Fibroblast of mammary gland (primary cell): ENCODE measurements around the gene OR10G8.

Source experiments
- DNase-seq: peaks from one replicate; pipeline ENCODE4 v3.0.0-alpha.2; 2010; ENCODE audit warnings: low read depth
- H3K4me3 ChIP-seq: 2 replicates; pipeline ENCODE4 v1.5.1; 2011; ENCODE audit warnings: low read depth, mild to moderate bottlenecking, low read length, moderate library complexity; ENCODE audit not compliant: control insufficient read depth
- TF ChIP-seq, protein P1 (sequence below): conservative IDR thresholded peaks from 2 replicates; pipeline ENCODE4 v1.5.1; 2011; ENCODE audit warnings: low read depth, low read length, inconsistent platforms; ENCODE audit not compliant: control insufficient read depth, insufficient read depth

The OR10G8 gene

GRCh38 chr11:124069429-124070401 is 43.1 kb downstream of the OR10G8 start:
- peak; percentile 62 for DNase-seq
- peak overlapping the region; percentile 35 for H3K4me3 ChIP-seq

DNA sequence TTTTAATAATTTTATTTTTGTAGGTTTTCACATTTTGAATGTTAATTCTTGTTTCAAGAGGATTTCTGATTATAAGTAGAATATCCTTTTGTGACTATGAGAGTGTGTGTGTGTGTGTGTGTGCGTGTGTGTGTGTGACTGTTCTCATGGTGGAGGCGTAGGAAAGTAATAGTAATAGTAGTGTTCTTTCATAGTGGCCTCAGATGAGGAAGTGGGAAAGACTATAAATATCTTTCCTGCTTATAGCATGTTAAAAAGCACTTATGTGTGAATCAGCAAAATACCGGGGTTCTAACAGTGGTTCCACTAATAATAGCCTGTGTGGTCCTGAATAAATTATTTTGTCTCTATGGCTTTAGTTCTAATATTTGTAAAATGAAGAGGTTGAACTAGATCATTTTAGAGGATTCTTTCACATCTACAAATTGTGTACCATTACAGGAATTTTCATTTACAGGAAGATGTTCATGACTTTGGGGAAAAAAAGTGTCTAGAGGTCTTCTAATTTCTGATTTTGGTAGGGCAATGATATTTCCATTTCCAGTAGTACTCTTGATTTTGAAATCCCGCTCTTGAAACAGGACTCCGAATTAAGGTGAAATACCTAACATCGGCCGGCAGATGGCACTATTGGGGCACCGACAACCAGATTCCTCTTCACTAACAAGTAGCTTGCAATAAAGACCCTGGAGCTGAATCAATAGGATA is 44.5 kb downstream of the OR10G8 start:
- peak; percentile 79 for DNase-seq
- no peak overlapping the region for H3K4me3 ChIP-seq
- TF ChIP-seq, protein P1, sequence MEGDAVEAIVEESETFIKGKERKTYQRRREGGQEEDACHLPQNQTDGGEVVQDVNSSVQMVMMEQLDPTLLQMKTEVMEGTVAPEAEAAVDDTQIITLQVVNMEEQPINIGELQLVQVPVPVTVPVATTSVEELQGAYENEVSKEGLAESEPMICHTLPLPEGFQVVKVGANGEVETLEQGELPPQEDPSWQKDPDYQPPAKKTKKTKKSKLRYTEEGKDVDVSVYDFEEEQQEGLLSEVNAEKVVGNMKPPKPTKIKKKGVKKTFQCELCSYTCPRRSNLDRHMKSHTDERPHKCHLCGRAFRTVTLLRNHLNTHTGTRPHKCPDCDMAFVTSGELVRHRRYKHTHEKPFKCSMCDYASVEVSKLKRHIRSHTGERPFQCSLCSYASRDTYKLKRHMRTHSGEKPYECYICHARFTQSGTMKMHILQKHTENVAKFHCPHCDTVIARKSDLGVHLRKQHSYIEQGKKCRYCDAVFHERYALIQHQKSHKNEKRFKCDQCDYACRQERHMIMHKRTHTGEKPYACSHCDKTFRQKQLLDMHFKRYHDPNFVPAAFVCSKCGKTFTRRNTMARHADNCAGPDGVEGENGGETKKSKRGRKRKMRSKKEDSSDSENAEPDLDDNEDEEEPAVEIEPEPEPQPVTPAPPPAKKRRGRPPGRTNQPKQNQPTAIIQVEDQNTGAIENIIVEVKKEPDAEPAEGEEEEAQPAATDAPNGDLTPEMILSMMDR, result peak; percentile 71

More at GRCh38 chr11:124069429-124070401, 43.1 kb downstream of the OR10G8 start:
- TF ChIP-seq, protein P1, result peak; percentile 64

DNA sequence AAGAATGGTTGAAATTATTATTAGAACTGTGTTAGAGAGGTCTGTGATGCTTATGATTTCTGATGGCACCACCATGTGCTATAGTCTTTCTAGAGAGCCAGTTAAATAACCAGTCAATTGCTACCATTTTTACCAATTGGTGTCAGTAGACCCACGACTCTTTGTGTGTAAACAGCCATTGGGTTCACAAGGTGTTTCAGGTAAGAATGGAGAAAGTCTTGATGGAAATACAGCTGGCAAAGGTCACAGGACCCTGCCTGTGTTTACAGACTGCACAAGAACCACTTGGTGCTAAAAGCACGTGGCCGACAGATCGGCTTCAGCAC is 45.0 kb downstream of the OR10G8 start:
- no peak for DNase-seq
- H3K4me3 ChIP-seq, result no peak overlapping the region
- TF ChIP-seq, protein P1, result no peak

GRCh38 chr11:124072147-124072546 is 45.5 kb downstream of the OR10G8 start:
- no peak for DNase-seq
- no peak overlapping the region for H3K4me3 ChIP-seq
- TF ChIP-seq, protein P1, result no peak

DNA sequence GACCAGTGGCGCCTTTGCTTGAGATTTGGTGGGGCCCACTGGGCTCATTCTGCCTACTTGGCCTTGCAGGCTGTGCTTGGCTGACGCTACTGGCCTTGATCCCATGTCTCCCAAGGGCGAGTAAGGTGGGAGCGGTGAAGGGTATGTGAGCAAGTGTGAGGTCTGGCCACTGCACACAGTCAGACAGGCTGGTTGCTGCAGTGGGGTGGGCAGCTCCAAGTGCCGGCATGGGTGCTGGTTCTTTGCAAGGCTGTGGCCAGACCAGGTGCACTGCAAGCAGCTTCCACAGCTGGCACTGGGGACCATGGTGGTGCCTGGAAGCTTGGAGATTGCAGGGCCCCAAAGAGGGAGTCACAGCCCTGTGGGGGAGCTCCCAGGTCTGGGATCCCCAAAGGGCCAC is 48.0 kb downstream of the OR10G8 start:
- TF ChIP-seq, protein P1, result no peak
- H3K4me3 ChIP-seq, result no peak overlapping the region
- DNase-seq, result no peak

DNA sequence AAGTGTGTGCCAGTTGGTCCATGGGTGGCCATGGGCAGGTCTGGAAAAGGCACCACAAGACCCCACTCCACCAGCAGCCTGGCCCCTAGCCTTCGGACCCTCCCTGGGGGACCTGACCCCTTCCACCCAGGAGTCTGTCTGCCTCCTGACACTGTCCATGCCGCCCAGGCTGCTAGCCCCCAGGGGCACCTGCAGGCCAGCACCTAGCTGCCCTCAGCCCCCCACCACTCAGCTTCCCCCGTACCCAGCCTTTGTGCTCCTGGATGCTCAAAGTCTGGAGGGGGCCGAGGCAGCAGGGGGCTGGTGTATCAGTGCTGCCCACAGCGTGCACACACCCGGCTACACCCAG is 48.9 kb downstream of the OR10G8 start:
- TF ChIP-seq, protein P1, result no peak
- DNase-seq, result no peak
- no peak overlapping the region for H3K4me3 ChIP-seq
